HEK293T (cell line): ENCODE data around the gene EYA3.

ENCODE experiments used
- CTCF ChIA-PET: fragments of 350-600 bp; formaldehyde crosslinking; extraction: SDS; loops from one replicate; lab custom pipeline; 2021; ENCODE audit warnings: antibody characterized with exemption, inconsistent platforms; lab: Yijun Ruan, JAX
- POLR2A ChIA-PET: fragments of 350-600 bp; formaldehyde crosslinking; extraction: SDS; loops from one replicate; lab custom pipeline; 2020; ENCODE audit warnings: antibody characterized with exemption, inconsistent platforms; lab: Yijun Ruan, JAX
- DNase-seq: peaks from one replicate; pipeline ENCODE4 v3.0.0; 2012; ENCODE audit warnings: mixed read lengths; ENCODE audit errors: extremely low spot score
- ARNT ChIP-seq: fragments of 450-650 bp; IDR thresholded peaks from 2 replicates; pipeline ENCODE4 v1.6.1; 2017; ENCODE audit warnings: mild to moderate bottlenecking
- BHLHE40 ChIP-seq: fragments of 450-650 bp; IDR thresholded peaks from 2 replicates; pipeline ENCODE4 v1.6.1; 2016; ENCODE audit warnings: mild to moderate bottlenecking, moderate library complexity, borderline replicate concordance
- CTBP1 ChIP-seq: fragments of 450-650 bp; IDR thresholded peaks from 2 replicates; pipeline ENCODE4 v1.6.1; 2016; ENCODE audit warnings: borderline replicate concordance
- ELF4 ChIP-seq: fragments of 450-650 bp; IDR thresholded peaks from 2 replicates; pipeline ENCODE4 v1.6.1; 2017; ENCODE audit warnings: antibody characterized with exemption
- FOXA1 ChIP-seq: fragments of 450-650 bp; IDR thresholded peaks from 2 replicates; pipeline ENCODE4 v1.6.1; 2016; ENCODE audit warnings: mild to moderate bottlenecking
- FOXK2 ChIP-seq: fragments of 450-650 bp; IDR thresholded peaks from 2 replicates; pipeline ENCODE4 v1.6.1; 2016; ENCODE audit warnings: mild to moderate bottlenecking
- FOXM1 ChIP-seq: fragments of 450-650 bp; IDR thresholded peaks from 2 replicates; pipeline ENCODE4 v1.6.1; 2017; ENCODE audit warnings: mild to moderate bottlenecking, borderline replicate concordance
- HDGF ChIP-seq: fragments of 450-650 bp; IDR thresholded peaks from 2 replicates; pipeline ENCODE4 v1.6.1; 2017; ENCODE audit warnings: antibody characterized with exemption, borderline replicate concordance
- L3MBTL2 ChIP-seq: fragments of 450-650 bp; conservative IDR thresholded peaks from 2 replicates; pipeline ENCODE4 v1.6.1; 2016; ENCODE audit warnings: mild to moderate bottlenecking
- LEF1 ChIP-seq: fragments of 450-650 bp; IDR thresholded peaks from 2 replicates; pipeline ENCODE4 v1.6.1; 2017; ENCODE audit warnings: mild to moderate bottlenecking, borderline replicate concordance
- NFRKB ChIP-seq: fragments of 450-650 bp; IDR thresholded peaks from 2 replicates; pipeline ENCODE4 v1.6.1; 2016; ENCODE audit warnings: mild to moderate bottlenecking, moderate library complexity
- PKNOX1 ChIP-seq: fragments of 450-650 bp; IDR thresholded peaks from 2 replicates; pipeline ENCODE4 v1.6.1; 2016
- SP1 ChIP-seq: fragments of 450-650 bp; IDR thresholded peaks from 2 replicates; pipeline ENCODE4 v1.6.1; 2017
- SUZ12 ChIP-seq: fragments of 450-650 bp; IDR thresholded peaks from 2 replicates; pipeline ENCODE4 v1.6.1; 2016; ENCODE audit warnings: mild to moderate bottlenecking
- TARDBP ChIP-seq: fragments of 450-650 bp; IDR thresholded peaks from 2 replicates; pipeline ENCODE4 v1.6.1; 2016
- ZNF384 ChIP-seq: fragments of 450-650 bp; IDR thresholded peaks from 2 replicates; pipeline ENCODE4 v1.6.1; 2016

The EYA3 gene

GRCh38 chr1:27935721-27936120 is 152.7 kb downstream of the EYA3 start:
- ChIA-PET CTCF (interaction anchor here (1.0 to 1.1 kb wide), 2 partner anchors 22 to 266 kb away, joined by 3 to 9 read pairs; no protein-coding TSS in a partner anchor), POLR2A (interaction anchor here (1.3 kb wide), 1 partner anchor 21 kb away, joined by 4 read pairs; no protein-coding TSS in a partner anchor)
- DNase-seq = no peak
- TF ChIP-seq LEF1 (no peak), SP1 (no peak), PKNOX1 (no peak), ARNT (no peak), CTBP1 (no peak), HDGF (no peak), FOXA1 (no peak), FOXK2 (no peak), SUZ12 (no peak), L3MBTL2 (no peak)

- DNase-seq = peak; percentile 81
- CTCF ChIA-PET = interaction anchor here (0.6 to 1.1 kb wide), 3 partner anchors 23 to 265 kb away, joined by 3 to 9 read pairs (median 3); no protein-coding TSS in a partner anchor
- POLR2A ChIA-PET = interaction anchor here (1.3 kb wide), 1 partner anchor 22 kb away, joined by 4 read pairs; no protein-coding TSS in a partner anchor
- TF ChIP-seq L3MBTL2 = no peak; the same call in 1 of the 2 replicates
- no peak for TF ChIP-seq ELF4
- TF ChIP-seq PKNOX1 = no peak
- TF ChIP-seq TARDBP = no peak
- TF ChIP-seq SP1 = no peak
- no peak for TF ChIP-seq ARNT
- no peak for TF ChIP-seq FOXA1
- no peak for TF ChIP-seq ZNF384
- TF ChIP-seq FOXM1 = no peak
- no peak for TF ChIP-seq FOXK2
These were observed 153.4 kb downstream of the EYA3 start, which contains the start of gene SMPDL3B for GRCh38 chr1:27934818-27935549. SMPDL3B (plus strand) TSS chr1:27935000; CDS start chr1:27935184, 184 bp downstream.

GRCh38 chr1:27931759-27932158 is 156.7 kb downstream of the EYA3 start:
- no peak for DNase-seq
- no peak for TF ChIP-seq ZNF384
- TF ChIP-seq BHLHE40 = no peak
- ChIA-PET CTCF (interaction anchor here (0.5 kb wide), 1 partner anchor 13 kb away, joined by 5 read pairs; no protein-coding TSS in a partner anchor), POLR2A (interaction anchor here (0.8 kb wide), 1 partner anchor 22 kb away, joined by 3 read pairs; no protein-coding TSS in a partner anchor)

- TF ChIP-seq TARDBP (no peak), NFRKB (no peak), LEF1 (no peak), CTBP1 (no peak), PKNOX1 (no peak), FOXA1 (no peak), SP1 (no peak)
- CTCF ChIA-PET = interaction anchor here (0.5 kb wide), 1 partner anchor 13 kb away, joined by 5 read pairs; no protein-coding TSS in a partner anchor
- POLR2A ChIA-PET = interaction anchor here (0.8 kb wide), 1 partner anchor 21 kb away, joined by 3 read pairs; no protein-coding TSS in a partner anchor
- DNase-seq = no peak
These were observed 157.2 kb downstream of the EYA3 start for GRCh38 chr1:27931184-27931583.

- no peak for TF ChIP-seq LEF1
- no peak for TF ChIP-seq HDGF
- no peak for TF ChIP-seq TARDBP
- no peak for TF ChIP-seq FOXM1
- no peak for TF ChIP-seq SUZ12
- no peak for TF ChIP-seq L3MBTL2
- no peak for TF ChIP-seq CTBP1
- TF ChIP-seq PKNOX1 = no peak
- no peak for TF ChIP-seq FOXA1
- TF ChIP-seq ARNT = no peak
- no peak for TF ChIP-seq SP1
- TF ChIP-seq ELF4 = no peak
- TF ChIP-seq FOXK2 = no peak
- CTCF ChIA-PET = interaction anchor here (0.6 to 0.7 kb wide), 3 partner anchors 12 to 188 kb away, joined by 3 to 4 read pairs (median 3); no protein-coding TSS in a partner anchor
- POLR2A ChIA-PET = no interaction called here
- no peak for DNase-seq
These were observed 160.0 kb downstream of the EYA3 start for GRCh38 chr1:27928216-27928954.
